ENCODE data around the gene ZSCAN20.

Gene ZSCAN20

GRCh38 chr1:33428661-33429060 lies 43.8 kb upstream of the ZSCAN20 start:
- no peak overlapping the region for H3K27ac ChIP-seq
- no peaks in the 10 kb centered on the region for H3K9me3 ChIP-seq (ENCODE audit: control insufficient read depth, low read length)
- peak overlapping the region; percentile 91 for H3K4me2 ChIP-seq (ENCODE audit: low read length)
- no peak overlapping the region for H3K9ac ChIP-seq
- H3K4me1 ChIP-seq, result peaks cover 3% of the 10 kb centered on the region
- no peaks in the 10 kb centered on the region for H3K79me2 ChIP-seq
- TF ChIP-seq, protein P1, sequence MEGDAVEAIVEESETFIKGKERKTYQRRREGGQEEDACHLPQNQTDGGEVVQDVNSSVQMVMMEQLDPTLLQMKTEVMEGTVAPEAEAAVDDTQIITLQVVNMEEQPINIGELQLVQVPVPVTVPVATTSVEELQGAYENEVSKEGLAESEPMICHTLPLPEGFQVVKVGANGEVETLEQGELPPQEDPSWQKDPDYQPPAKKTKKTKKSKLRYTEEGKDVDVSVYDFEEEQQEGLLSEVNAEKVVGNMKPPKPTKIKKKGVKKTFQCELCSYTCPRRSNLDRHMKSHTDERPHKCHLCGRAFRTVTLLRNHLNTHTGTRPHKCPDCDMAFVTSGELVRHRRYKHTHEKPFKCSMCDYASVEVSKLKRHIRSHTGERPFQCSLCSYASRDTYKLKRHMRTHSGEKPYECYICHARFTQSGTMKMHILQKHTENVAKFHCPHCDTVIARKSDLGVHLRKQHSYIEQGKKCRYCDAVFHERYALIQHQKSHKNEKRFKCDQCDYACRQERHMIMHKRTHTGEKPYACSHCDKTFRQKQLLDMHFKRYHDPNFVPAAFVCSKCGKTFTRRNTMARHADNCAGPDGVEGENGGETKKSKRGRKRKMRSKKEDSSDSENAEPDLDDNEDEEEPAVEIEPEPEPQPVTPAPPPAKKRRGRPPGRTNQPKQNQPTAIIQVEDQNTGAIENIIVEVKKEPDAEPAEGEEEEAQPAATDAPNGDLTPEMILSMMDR (IDR thresholded peaks at IDR 0.05), result no peak
- H3K27me3 ChIP-seq (ENCODE audit: control insufficient read depth, insufficient read depth, low read length), result no peaks in the 10 kb centered on the region
- H2AFZ ChIP-seq, result no peak overlapping the region
- no peak overlapping the region for H3K4me3 ChIP-seq (ENCODE audit: low read depth, low read length)
- H3K36me3 ChIP-seq (ENCODE audit: control insufficient read depth, insufficient read depth, low read length), result no peaks in the 10 kb centered on the region

- Histone ChIP-seq H2AFZ (no peak overlapping the region), H3K79me2 (no peaks in the 10 kb centered on the region), H3K36me3 (ENCODE audit: control insufficient read depth, insufficient read depth, low read length) (no peaks in the 10 kb centered on the region), H3K27me3 (ENCODE audit: control insufficient read depth, insufficient read depth, low read length) (no peaks in the 10 kb centered on the region), H3K4me2 (ENCODE audit: low read length) (peak overlapping the region; percentile 91), H3K9ac (no peak overlapping the region), H3K4me1 (peaks cover 6% of the 10 kb centered on the region), H3K4me3 (ENCODE audit: low read depth, low read length) (peak overlapping the region; percentile 70), H3K9me3 (ENCODE audit: control insufficient read depth, low read length) (no peaks in the 10 kb centered on the region), H3K27ac (no peak overlapping the region)
- TF ChIP-seq, protein P1 (IDR thresholded peaks at IDR 0.05), result no peak
Measured at GRCh38 chr1:33429332-33429731, 43.1 kb upstream of the ZSCAN20 start.

DNA sequence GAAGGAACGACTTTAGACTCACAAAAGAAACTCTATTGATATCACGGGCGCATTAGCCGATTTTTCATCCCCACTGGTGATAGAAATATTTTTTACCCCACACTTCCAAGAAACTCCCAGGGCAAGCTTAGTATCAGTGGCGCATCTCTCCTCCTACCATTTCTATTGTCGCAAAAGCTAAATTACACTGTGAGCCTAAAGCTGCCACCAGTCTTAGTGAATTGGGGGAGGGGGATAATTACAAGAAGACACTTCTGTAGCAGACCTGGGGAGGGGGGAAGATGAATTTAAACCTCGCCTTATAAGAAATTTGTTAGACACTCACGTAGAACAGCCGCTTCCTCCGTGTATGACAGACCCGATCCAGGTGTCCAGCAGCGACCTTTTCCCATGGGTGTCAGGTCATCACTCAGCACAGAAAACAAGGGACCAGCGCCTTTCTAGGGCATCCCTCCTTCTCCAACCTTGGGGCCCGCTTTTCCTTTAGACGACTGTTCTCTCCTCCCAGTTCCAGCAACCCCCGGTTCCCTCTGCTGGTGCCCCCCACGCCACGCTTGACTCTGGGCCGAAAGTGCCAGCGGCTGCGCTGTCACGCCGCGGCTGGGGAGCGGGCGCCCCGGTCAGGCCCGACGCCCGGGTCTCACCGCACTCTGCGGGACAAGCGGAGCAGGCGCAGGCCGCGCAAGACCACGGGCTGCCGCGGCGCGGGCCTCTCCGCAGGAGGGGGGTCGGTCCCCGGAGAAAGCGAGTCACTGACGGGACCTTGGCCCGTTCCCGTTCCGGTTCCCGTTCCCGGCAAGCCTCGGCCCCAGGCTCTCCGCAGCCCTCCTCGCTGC lies 42.4 kb upstream of the ZSCAN20 start:
- Histone ChIP-seq H2AFZ (peak overlapping the region; percentile 78), H3K36me3 (ENCODE audit: control insufficient read depth, insufficient read depth, low read length) (no peaks in the 10 kb centered on the region), H3K27me3 (ENCODE audit: control insufficient read depth, insufficient read depth, low read length) (no peaks in the 10 kb centered on the region), H3K79me2 (no peaks in the 10 kb centered on the region), H3K4me2 (ENCODE audit: low read length) (peak overlapping the region; percentile 91), H3K9me3 (ENCODE audit: control insufficient read depth, low read length) (no peaks in the 10 kb centered on the region), H3K4me1 (peaks cover 13% of the 10 kb centered on the region), H3K27ac (peak overlapping the region; percentile 49), H3K4me3 (ENCODE audit: low read depth, low read length) (peak overlapping the region; percentile 70), H3K9ac (no peak overlapping the region)
- TF ChIP-seq, protein P1 (IDR thresholded peaks at IDR 0.05), result no peak

DNA sequence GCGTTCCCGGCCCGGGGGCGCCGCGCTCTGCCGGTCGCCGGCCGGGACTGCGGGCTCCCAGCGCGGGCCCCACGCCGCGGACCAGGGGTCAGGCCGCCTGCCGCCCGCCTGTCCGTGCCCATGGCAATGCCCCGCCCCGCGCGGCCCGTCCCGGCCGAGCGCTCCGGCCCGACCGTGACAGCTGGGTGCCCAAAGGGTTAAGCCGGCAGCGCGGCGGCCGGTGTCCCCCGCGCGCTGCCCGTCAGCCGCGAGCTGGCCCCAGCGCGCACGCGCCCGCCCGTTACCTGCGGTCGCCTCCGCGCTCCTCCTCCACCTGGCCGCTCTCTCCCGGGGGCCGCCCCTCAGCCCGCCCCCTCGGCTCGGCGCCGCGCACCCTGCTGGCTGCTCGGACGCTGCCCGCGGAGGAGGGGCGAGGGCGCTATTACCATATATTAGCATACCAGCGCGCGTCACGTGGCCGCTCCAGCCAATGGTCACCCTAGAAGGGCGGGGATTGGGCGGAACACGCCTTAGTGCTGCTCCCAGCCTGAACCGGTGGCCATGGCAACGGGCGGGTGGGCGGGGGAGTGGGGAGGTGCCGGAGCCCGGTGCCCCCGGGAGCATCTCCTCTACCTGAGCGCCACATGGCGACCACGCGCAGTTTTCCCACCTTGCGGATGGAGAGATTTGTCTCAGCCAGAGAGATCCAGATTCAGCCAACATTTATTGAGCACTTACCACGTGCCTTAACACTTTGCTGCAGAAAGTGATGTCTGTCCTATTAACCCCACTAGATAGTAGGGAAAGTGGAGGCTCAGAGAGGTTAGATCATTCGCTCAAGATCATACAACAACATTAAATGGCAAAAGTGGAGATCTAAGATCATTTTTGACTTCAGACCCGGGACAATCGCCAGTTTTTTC lies 41.5 kb upstream of the ZSCAN20 start, which contains the start of gene PHC2:
Gene PHC2, minus strand, starts transcription at position 404 of the 902 bp plus-strand sequence. CDS start 55,556 bp downstream, outside the sequence.
- Histone ChIP-seq H3K4me1 (peaks cover 14% of the 10 kb centered on the region), H3K4me2 (ENCODE audit: low read length) (peak within 1 kb of the TSS; percentile 91), H3K9ac (no peak within 1 kb of the TSS)

More for the DNA sequence above, 41.5 kb upstream of the ZSCAN20 start, which contains the start of gene PHC2:
- no peaks in the 10 kb centered on the region for H3K79me2 ChIP-seq
- no peaks in the 10 kb centered on the region for H3K36me3 ChIP-seq (ENCODE audit: control insufficient read depth, insufficient read depth, low read length)
- H3K9me3 ChIP-seq (ENCODE audit: control insufficient read depth, low read length), result no peaks in the 10 kb centered on the region
- no peaks in the 10 kb centered on the region for H3K27me3 ChIP-seq (ENCODE audit: control insufficient read depth, insufficient read depth, low read length)
- peak within 1 kb of the TSS; percentile 49 for H3K27ac ChIP-seq
- H2AFZ ChIP-seq, result peak within 1 kb of the TSS; percentile 78
- TF ChIP-seq, protein P1 (IDR thresholded peaks at IDR 0.05), result peak; percentile 24
- peak within 1 kb of the TSS; percentile 70 for H3K4me3 ChIP-seq (ENCODE audit: low read depth, low read length)

Measured in parathyroid adenoma (tissue), 2 donors.